GM18508 (cell line): Measurements from ENCODE around the gene GRAMD2B.
"Not testable (repeated sequence)": the region's sequence is repeated elsewhere in the genome, so short reads cannot be mapped to it uniquely, and the experiment has no call there.

Experiments used
- ATAC-seq: cut with Tn5 transposase; IDR thresholded peaks from one replicate; pipeline ENCODE4 v1.9.1; 2021; ENCODE audit warnings: moderate number of reproducible peaks; ENCODE audit not compliant: insufficient read depth, unreplicated experiment

Gene GRAMD2B

GRCh38 chr5:126403876-126404275, 19.3 kb upstream of the GRAMD2B start:
- ATAC-seq = no peak

- no peak for ATAC-seq
These were observed 12.6 kb upstream of the GRAMD2B start for GRCh38 chr5:126410623-126411022.

- ATAC-seq = no peak
These were observed 9.4 kb upstream of the GRAMD2B start for GRCh38 chr5:126413856-126414255.

- ATAC-seq = no peak
These were observed 8.2 kb upstream of the GRAMD2B start for GRCh38 chr5:126414874-126415502.

- ATAC-seq = no peak
These were observed 7.4 kb upstream of the GRAMD2B start for GRCh38 chr5:126415789-126416188.

- ATAC-seq = no peak
These were observed 6.8 kb upstream of the GRAMD2B start for GRCh38 chr5:126416266-126416925.

GRCh38 chr5:126417178-126417577, 6.0 kb upstream of the GRAMD2B start:
- ATAC-seq = no peak

GRCh38 chr5:126419102-126419501, 4.1 kb upstream of the GRAMD2B start:
- no peak for ATAC-seq

GRCh38 chr5:126428421-126428820, 5.2 kb downstream of the GRAMD2B start:
- ATAC-seq = no peak

- ATAC-seq = no peak
These were observed 7.4 kb downstream of the GRAMD2B start for GRCh38 chr5:126430631-126431030.

- ATAC-seq = no peak
These were observed 10.5 kb downstream of the GRAMD2B start for GRCh38 chr5:126433701-126434100.

GRCh38 chr5:126435261-126435660, 12.1 kb downstream of the GRAMD2B start:
- ATAC-seq = no peak

- no peak for ATAC-seq
These were observed 12.5 kb downstream of the GRAMD2B start for GRCh38 chr5:126435714-126436113.

GRCh38 chr5:126437721-126438120, 14.5 kb downstream of the GRAMD2B start:
- no peak for ATAC-seq

- ATAC-seq = peak; percentile 91
These were observed 15.1 kb downstream of the GRAMD2B start for GRCh38 chr5:126438267-126438666.

- no peak for ATAC-seq
These were observed 15.7 kb downstream of the GRAMD2B start for GRCh38 chr5:126438868-126439267.

- not testable (repeated sequence) for ATAC-seq
These were observed 16.5 kb downstream of the GRAMD2B start for GRCh38 chr5:126439724-126440123.

- no peak for ATAC-seq
These were observed 18.0 kb downstream of the GRAMD2B start for GRCh38 chr5:126441230-126441629.

- peak; percentile 86 for ATAC-seq
These were observed 20.2 kb downstream of the GRAMD2B start for GRCh38 chr5:126443374-126443851.

GRCh38 chr5:126444137-126444536, 20.9 kb downstream of the GRAMD2B start:
- ATAC-seq = no peak

GRCh38 chr5:126445502-126446174, 22.4 kb downstream of the GRAMD2B start:
- ATAC-seq = no peak
